Ramos (cell line): ENCODE results near the gene CDC5L.

ENCODE experiments used
- in situ Hi-C: fragments of 300-500 bp; cut with MboI; formaldehyde crosslinking; loops from one replicate; pipeline ENCODE4 v1.14.3; 2022; ENCODE audit warnings: low sequenced_read_pairs; ENCODE audit not compliant: unreplicated experiment

Gene CDC5L

DNA sequence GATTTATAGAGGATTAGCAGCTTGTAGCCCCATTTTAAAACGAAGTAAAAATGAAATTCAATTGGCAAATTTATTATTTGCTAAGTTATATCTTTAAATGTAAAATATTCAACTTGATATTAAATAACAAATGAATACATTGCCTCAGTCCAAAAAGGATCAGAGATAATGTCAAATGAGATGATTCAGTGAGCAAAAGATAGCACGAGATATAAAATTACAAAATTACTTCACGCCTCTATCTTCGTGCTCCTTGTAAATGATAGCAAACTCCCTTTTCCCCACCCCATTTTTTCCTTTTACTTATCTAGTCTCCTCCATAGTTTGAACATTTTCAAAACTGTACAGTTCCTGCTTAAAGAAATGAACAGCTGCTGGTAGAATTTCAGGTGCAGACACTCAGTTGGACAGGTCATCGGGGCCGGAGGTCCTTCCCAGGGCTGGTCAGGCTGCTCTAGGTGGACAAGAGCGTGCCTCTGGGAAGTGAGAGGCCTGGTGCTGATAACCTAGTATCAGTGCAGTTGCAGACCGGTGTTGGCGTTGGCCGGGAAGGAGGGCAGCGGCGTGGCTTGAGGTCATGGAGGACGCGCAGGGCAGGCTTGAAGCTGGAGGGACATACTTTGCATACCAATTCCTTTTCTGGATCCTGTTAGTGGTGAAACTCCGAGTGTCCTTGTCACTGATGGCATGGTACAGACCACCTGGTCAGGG is 83.9 kb downstream of the CDC5L start:
- in situ Hi-C loops: no loop called here

- in situ Hi-C loops: no loop called here
Measured at GRCh38 chr6:44472250-44472945, 84.9 kb downstream of the CDC5L start.

GRCh38 chr6:44473393-44474189 is 86.1 kb downstream of the CDC5L start:
- in situ Hi-C loops: no loop called here

- in situ Hi-C loops: no loop called here
Measured at GRCh38 chr6:44474190-44474631, 86.7 kb downstream of the CDC5L start.

GRCh38 chr6:44474643-44475042 is 87.1 kb downstream of the CDC5L start:
- in situ Hi-C loops: no loop called here

- in situ Hi-C loops: no loop called here
Measured at GRCh38 chr6:44475417-44475778, 87.9 kb downstream of the CDC5L start.

DNA sequence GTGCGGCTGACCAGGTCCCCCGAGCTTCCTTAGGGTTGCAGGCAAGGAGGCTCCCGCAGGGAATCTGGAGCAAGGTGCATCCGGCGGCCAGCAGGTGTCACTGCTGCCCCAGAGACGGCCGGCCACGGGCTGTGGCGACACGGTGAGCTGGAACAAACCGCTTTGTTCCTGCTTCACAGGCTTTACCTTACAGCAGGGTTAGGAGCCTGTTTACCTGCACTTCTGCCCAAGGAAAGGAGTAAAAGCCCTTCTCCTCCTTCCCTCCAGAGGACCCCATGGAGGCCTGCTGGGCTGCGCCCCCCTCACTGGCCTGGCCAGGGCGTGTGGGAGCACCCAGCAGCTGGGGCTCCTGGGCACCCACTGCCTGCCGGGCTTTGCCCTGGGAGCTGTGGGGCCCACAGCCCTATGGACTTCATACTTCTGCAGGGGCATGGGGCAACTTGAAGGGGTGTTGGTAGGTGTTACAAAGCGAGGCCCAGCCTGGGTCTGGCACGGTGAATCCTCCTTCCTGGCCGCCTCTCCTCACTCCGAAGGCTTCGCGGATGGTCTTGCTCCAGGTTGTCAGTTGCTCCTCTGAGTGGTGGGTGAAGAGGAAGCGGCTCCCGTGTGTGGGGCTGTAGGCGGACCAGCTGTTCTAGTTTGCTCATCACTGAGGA is 88.4 kb downstream of the CDC5L start:
- in situ Hi-C loops: no loop called here

GRCh38 chr6:44476849-44477248 is 89.3 kb downstream of the CDC5L start:
- in situ Hi-C loops: no loop called here

- in situ Hi-C loops: no loop called here
Measured at GRCh38 chr6:44477293-44477894, 89.9 kb downstream of the CDC5L start.

- in situ Hi-C loops: no loop called here
Measured at GRCh38 chr6:44478158-44478557, 90.7 kb downstream of the CDC5L start.

DNA sequence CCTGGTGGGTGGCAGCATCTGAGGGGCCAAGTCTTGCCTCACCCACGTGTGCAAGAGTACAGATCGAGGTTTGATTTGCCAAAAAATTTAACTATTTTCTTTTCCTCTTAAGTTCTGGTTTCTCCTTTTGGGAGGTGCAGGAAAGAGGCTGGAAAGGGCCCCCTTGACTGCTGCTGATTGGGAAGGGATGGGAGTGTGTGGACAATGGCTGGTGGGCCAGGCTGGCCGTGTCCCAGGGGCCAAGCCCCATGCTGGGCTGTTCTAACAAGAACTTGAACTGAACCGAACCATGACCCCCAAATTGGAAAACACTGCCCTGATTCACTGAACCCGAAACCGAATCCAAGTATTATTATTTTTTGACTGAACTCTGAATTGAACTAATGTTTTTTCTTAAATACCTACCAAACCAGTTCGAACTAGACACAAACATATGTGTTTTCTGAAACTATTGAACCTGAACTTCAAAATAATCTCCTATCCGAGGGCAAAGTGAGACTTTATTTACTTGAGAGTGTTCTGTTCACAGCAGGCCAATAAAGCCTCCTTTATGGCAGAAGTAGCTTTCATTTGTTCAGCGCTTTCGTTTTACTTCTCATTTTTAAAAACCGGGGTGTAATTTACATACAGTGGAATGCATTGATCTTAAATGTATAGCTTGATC is 91.2 kb downstream of the CDC5L start:
- in situ Hi-C loops: no loop called here

DNA sequence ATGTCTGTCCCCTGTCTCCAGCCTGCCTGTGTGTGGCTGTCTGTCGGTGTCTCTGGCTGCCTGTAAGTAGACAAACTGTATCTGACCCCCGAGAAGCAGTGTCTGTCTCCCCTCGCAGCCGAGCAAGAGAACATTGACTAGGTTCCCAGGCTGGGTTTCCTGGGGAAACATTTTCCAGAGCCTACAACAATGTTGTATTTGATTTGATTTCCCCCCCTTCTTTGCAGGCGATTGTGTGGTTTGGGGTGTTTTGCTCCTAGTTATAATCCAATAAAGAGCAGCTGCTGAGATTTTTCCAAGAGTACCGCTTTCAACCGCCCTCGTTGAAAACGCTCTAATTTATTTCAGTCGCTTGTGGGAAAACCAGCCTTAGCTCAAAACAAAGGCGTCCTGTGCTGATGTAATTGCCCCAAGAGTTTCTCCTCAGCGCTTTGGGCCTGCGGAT is 92.6 kb downstream of the CDC5L start:
- in situ Hi-C loops: no loop called here

- in situ Hi-C loops: no loop called here
Measured at GRCh38 chr6:44481056-44481455, 93.5 kb downstream of the CDC5L start.

- in situ Hi-C loops: no loop called here
Measured at GRCh38 chr6:44481760-44482159, 94.3 kb downstream of the CDC5L start.

GRCh38 chr6:44485601-44486401 is 98.3 kb downstream of the CDC5L start:
- in situ Hi-C loops: no loop called here

- in situ Hi-C loops: no loop called here
Measured at GRCh38 chr6:44487002-44487401, 99.5 kb downstream of the CDC5L start.

- in situ Hi-C loops: no loop called here
Measured at GRCh38 chr6:44487586-44487985, 100.1 kb downstream of the CDC5L start.

- in situ Hi-C loops: no loop called here
Measured at GRCh38 chr6:44489910-44490604, 102.6 kb downstream of the CDC5L start.
